Kidney epithelial cell (primary cell): ENCODE measurements around the gene KCNMB2. TPM values are rescaled to one million over a fixed set of nuclear protein-coding genes. Genes with fewer than 3 reads are reported as not detected.
"Not testable (repeated sequence)": the region's sequence is repeated elsewhere in the genome, so short reads cannot be mapped to it uniquely, and the experiment has no call there.

Source experiments
- DNase-seq: peaks from one replicate; pipeline ENCODE4 v3.0.0-alpha.2; 2010; ENCODE audit warnings: low read depth
- H3K27me3 ChIP-seq: 2 replicates; pipeline ENCODE4 v1.6.0; 2011; ENCODE audit warnings: low read length; ENCODE audit not compliant: control insufficient read depth, insufficient read depth
- H3K36me3 ChIP-seq: 2 replicates; pipeline ENCODE4 v1.5.1; 2011; ENCODE audit warnings: low read length; ENCODE audit not compliant: control insufficient read depth, insufficient read depth
- H3K4me3 ChIP-seq: 2 replicates; pipeline ENCODE4 v1.5.1; 2011; ENCODE audit warnings: low read depth, mild to moderate bottlenecking, control low read depth, low read length
- CTCF ChIP-seq: IDR thresholded peaks from 2 replicates; pipeline ENCODE4 v1.5.1; 2011; ENCODE audit warnings: mild to moderate bottlenecking, moderate library complexity, low read length, control low read depth, inconsistent platforms; ENCODE audit not compliant: insufficient read depth, poor library complexity, severe bottlenecking
- total RNA-seq: library from RNA; depleted of rRNA; stranded (reverse); fragments of >200 nt; gene quantifications from 2 replicates; pipeline ENCODE4 v1.2.3, GENCODE V29; 2015

Gene KCNMB2
- total RNA-seq, 1 donor from 2014 or later = 3.6 TPM

DNA sequence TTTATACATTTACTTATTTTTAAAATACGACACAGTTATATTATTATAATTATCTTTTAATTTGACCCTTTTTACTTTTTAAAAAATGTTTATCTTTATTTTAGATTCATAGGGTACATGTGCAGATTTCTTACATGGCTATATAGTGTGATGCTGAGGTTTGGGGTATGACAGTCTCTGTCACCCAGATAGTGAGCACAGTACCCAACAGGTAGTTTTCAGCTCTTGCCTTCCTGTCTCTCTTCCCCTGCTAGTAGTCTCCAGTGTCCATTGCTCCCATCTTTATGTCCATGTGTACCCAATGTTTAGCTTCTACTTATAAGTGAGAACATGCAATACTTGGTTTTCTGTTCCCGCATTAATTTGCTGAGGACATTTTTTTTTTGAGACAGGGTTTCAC lies 21.8 kb upstream of the KCNMB2 start:
- H3K36me3 ChIP-seq = no peaks in the 10 kb centered on the region
- TF ChIP-seq CTCF = no peak

DNA sequence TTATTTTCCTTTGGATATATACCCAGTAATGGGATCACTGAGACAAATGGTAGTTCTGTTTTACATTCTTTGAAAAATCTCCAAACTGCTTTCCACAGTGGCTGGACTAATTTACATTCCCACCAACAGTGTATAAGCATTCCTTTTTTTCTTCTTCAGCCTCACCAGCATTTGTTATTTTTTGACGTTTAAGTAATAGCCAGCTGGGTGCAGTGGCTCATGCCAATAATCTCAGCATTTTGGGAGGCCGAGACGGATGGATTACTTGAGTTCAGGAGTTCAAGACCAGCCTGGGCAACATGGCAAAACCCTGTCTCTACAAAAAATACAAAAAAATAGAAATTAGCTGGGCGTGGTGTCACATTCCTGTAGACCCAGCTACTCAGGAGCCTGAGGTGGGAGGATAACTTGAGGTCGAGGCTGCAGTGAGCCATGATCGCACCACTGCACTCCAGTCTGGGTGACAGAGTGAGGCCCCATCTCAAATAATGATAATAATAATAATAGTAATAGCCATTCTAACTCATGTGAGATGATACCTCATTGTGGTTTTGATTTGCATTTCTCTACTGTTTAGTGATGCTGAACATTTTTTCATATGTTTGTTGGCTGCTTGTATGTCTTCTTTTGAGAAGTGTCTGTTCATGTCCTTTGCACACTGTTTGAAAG lies 21.0 kb upstream of the KCNMB2 start:
- H3K27me3 ChIP-seq, H3K4me3 ChIP-seq, H3K36me3 ChIP-seq, DNase-seq: not testable (repeated sequence)

More for the DNA sequence above, 21.8 kb upstream of the KCNMB2 start:
- no peak overlapping the region for H3K4me3 ChIP-seq
- H3K27me3 ChIP-seq = no peaks in the 10 kb centered on the region
- no peak for DNase-seq

DNA sequence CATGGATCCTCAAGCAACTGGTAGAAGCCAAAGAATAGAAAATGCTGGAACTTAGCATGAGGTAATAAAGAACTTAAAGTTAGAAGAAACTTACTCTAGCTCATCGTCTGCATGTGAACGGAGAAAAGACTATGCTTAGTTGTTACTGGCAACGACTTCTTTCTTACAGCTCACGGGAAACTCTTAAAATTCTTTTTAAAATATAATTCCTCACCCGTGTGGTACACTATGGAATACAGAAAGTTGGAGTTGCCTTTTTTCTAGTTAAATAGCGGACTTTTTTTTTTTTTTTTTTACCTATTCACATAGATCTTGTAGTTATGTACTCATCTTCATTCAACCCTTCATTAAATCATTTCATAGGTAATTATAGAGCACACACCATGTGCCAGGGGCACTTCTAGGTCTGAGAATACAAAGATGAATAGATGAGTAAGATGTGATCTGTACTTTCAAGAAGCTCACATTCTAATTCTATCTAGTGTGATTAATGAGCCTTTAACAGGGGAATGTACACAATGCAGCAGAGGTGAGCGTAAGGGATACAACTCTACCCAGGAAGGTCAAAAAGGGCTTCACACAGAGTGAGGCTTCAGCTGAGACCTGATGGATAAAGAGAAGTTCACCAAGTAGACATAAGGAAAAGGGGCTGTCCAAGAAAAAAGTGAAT lies 18.4 kb upstream of the KCNMB2 start:
- no peak for DNase-seq
- no peaks in the 10 kb centered on the region for H3K27me3 ChIP-seq
- TF ChIP-seq CTCF = no peak
- H3K4me3 ChIP-seq = no peak overlapping the region
- no peaks in the 10 kb centered on the region for H3K36me3 ChIP-seq

GRCh38 chr3:178518660-178519396 lies 17.4 kb upstream of the KCNMB2 start:
- Histone ChIP-seq H3K36me3 (no peaks in the 10 kb centered on the region), H3K27me3 (no peaks in the 10 kb centered on the region), H3K4me3 (no peak overlapping the region)
- DNase-seq = no peak
- no peak for TF ChIP-seq CTCF

DNA sequence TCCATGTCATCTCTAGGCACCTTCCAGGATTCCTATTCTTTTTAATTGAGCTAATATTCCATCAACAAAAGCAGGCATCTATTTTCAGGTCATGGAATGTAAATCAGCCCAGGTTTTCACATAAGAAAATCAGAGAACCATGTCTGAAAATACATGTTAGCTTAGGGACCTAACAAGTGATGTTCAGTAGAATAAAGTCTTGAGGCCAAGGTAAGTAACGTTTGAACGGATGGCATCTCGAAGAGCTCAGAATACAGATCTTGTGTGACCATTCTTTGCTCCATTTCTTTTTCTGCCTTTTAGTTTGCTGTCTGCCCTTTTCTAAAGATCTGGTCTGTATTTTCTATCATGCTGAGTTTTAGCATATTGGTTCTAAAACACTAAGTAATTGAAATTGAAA lies 16.5 kb upstream of the KCNMB2 start:
- no peak overlapping the region for H3K4me3 ChIP-seq
- no peaks in the 10 kb centered on the region for H3K36me3 ChIP-seq
- H3K27me3 ChIP-seq = no peaks in the 10 kb centered on the region
- TF ChIP-seq CTCF = no peak
- no peak for DNase-seq

DNA sequence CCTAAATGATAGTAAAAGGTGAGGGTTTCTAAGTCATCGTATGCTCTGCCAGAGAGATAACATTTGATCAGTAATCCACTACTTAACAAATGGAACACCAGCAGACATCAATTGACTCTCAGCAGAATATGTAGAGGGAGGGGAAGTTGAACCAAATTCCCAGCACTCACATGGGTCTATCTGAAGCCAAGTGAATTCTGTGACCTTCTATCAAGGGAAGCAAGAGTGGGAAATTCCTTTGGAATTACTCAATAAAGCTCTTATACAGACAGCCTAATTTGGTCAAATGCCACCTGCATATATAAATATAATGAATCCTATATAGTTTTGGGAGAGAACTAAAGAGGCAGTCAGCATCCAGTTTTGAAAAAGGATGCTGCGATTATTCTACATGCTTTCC lies 15.8 kb upstream of the KCNMB2 start:
- no peak for DNase-seq
- Histone ChIP-seq H3K4me3 (no peak overlapping the region), H3K27me3 (no peaks in the 10 kb centered on the region), H3K36me3 (no peaks in the 10 kb centered on the region)
- TF ChIP-seq CTCF = no peak
